LoVo (cell line): ENCODE results near the gene ZNF431.
"Not testable (repeated sequence)": the region's sequence is repeated elsewhere in the genome, so short reads cannot be mapped to it uniquely, and the experiment has no call there.

ENCODE experiments used
- DNase-seq: peaks from one replicate; pipeline ENCODE4 v3.0.0-alpha.2; 2016; ENCODE audit warnings: low spot score

The ZNF431 gene

GRCh38 chr19:21141787-21142464, at the start of gene ZNF431:
Gene ZNF431, plus strand, starts transcription at chr19:21142040. Its CDS starts 144 bp downstream, at chr19:21142184.
- DNase-seq: peak; percentile 89

GRCh38 chr19:21092109-21092508, 49.7 kb upstream of the ZNF431 start:
- no peak for DNase-seq

- no peak for DNase-seq
These were observed 47.4 kb upstream of the ZNF431 start for GRCh38 chr19:21094347-21095025.

DNA sequence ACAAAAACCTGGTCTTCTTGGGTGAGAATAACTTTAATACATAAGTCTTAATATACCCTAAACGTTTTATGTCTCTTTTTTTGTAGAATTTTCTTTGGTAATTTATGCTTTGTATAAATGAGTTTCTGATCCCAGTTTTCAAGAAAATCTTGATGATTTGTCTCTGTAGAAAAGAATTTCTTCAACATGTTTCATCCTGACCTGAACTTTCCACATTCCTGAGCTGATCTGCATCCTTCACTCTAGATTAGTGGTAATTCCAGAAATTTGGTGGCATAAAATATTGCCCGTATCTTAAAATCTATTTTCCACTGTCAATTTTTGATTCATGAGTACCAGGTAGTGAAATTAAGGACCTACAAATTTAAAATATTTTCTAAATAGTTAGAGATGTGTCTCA, 43.5 kb upstream of the ZNF431 start:
- no peak for DNase-seq

DNA sequence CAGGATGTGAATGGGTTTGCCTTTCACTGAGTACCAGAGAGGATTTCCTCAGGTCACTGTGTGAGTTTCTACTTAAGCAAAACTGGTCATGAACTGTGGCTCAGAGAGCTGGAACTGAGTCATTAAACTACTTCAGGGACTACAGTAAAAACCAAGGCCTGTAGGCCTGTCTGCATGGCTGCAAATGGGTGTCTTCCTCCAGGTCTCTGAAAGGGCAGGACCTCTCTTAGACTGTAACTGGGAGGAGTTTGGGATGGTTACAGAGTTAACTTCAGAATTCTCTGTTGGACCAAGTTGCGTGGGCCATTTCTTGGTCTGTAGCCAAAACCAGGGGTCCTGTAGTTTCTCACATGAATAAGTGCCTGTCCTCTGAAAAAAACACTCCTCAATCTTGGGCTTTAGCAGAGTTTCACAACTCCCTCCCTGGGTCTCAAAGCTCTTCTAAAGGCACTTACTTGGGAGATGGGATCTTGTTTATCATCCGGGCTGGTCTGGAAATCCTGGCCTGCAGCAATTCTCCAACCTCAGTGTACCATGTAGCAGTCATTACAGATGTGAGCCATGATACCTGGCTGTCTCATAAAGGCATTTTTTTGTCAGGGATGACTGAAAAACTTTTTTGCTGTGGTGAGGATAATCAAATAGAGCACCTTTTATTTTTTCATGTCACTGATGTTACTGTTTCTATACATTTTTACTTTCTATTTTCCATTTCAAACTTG, 40.2 kb upstream of the ZNF431 start:
- no peak for DNase-seq

DNA sequence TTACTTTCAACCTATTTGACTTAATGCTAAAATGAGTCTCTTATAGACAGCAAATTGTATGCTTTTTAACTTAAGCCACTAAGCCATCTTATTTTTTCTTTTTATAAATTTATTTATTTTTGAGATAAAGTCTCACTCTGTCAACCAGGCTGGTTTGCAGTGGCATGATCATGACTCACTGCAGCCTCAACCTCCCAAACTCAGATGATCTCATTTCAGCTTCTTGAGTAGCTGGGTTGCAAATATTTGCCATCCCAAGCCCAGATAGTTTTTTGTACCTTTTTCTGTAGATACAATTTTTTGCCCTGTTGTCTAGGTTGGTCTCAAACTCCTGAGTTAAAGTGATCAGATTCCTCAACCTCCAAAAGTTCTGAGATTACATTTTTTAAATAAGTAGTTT, 32.7 kb upstream of the ZNF431 start:
- no peak for DNase-seq

GRCh38 chr19:21110183-21110582, 31.7 kb upstream of the ZNF431 start:
- DNase-seq: no peak

GRCh38 chr19:21115430-21115829, 26.4 kb upstream of the ZNF431 start:
- no peak for DNase-seq

GRCh38 chr19:21117041-21117907, 24.6 kb upstream of the ZNF431 start:
- DNase-seq: no peak

DNA sequence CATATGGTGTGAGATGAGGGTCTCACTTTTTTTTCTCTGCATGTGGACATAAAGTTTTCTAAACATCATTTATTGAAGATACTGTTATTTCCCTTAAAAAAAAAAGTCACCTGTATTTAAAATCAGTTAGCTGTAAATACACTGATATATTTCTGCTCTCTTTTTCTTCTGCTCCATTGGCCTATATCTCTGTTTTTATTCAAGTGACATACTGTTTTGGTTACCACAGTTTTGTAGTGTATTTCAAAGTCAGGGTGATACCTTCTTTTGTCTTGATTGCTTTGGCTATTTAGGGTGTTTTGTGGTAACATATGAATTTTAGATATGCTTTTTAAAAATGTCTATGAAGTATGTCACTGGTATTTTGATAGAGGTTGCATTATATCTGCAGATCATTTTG, 15.8 kb upstream of the ZNF431 start:
- DNase-seq: no peak

GRCh38 chr19:21127001-21127400, 14.8 kb upstream of the ZNF431 start:
- DNase-seq: no peak

- DNase-seq: no peak
These were observed 13.9 kb upstream of the ZNF431 start for GRCh38 chr19:21127898-21128297.

DNA sequence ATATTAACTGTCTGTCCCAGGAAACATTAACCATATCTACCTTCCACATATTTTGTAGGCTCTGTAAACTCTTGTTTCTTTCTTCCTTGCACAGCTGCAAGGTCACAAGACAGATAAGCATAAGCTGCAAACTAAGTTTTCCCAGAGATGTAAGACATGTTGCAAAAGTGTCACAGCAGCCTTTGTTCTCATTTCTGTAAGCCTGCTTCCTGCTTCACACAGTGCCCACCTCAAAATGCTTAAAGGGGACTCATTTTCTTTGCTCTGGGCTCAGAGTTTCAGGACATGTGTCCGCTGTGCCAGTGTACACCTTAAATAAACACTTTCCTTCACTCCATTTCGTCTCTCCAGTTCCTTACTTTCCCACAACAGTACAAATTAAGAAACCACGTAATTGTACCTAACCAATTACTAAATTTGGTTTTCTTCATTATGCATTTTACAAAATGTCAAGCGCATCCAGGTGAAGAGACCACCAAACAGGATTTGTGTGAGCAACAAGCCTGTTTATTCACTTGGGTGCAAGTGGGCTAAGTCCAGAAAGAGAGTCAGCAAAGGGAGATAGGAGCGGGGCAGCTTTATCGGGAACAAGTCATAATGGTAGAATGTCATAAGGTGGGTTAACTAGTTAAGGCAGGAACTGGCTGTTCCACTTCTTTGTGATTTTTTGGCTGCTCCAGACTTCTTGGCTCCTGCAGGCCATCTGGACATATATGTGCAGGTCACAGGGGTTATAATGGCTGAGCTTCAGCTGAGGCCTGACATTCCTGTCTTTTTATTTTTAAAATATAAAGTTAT, 12.7 kb upstream of the ZNF431 start:
- DNase-seq: no peak

GRCh38 chr19:21130097-21130775, 11.6 kb upstream of the ZNF431 start:
- no peak for DNase-seq

DNA sequence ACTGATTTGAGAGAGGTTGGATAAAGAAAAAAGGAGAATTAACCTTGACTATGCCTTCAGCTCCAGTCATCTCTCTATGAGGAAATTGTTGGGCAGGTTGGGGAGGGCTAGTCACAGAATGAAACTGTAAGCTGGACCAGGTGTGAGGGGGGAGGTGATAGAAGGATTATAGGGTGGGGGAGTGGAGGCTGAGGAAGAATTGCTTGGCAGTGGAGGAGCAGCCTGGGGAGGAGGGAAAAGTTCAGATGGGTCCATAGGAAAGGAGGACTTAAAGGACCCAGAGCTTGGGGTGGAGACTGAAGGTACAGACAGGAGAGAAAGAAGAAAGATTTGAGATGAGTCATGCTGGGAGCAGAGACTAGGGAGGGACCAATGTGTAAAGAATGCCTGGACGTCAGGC, 8.2 kb upstream of the ZNF431 start:
- DNase-seq: no peak

- no peak for DNase-seq
These were observed 6.9 kb upstream of the ZNF431 start for GRCh38 chr19:21134934-21135366.

GRCh38 chr19:21135433-21135832, 6.4 kb upstream of the ZNF431 start:
- DNase-seq: no peak

DNA sequence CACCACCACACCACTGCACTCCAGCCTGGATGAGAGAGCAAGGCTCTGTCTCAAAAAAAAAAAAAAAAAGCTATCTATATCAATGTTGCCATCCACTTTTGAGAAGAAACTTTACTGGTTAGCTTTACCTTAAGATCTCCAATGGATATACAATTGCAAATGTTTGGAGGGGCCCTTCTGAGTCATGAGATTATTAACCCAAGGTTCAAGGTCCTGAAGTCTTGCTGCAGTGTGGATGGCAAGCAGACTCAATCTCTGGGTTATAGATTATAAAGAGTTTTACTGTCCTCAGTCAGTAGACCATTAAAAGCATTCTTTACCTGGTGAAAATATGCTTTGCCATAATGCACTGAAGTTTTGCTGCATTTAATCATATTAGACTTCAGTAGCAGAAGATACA, 3.7 kb upstream of the ZNF431 start:
- DNase-seq: no peak

DNA sequence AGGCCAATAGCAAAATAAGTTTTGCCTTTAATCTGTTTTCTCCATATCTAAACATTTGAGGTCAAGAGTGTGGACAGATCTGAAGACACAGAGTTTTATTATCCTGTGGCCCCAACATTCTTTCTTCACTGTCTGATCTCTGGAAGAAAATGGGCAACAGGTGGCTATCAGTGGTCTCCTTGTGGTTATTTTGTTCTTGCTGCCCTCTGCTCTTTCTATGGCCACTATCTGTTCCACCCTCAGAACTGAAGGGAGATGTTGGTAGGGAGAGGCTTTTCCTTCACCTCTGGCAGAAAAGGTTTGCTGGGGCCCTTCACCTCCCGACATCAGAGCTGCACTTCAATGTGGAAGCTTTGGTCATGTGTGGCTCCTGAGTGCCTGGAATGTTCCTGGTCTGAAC, 834 bp upstream of the ZNF431 start:
- DNase-seq: not testable (repeated sequence)

- no peak for DNase-seq
These were observed 1.6 kb downstream of the ZNF431 start for GRCh38 chr19:21143428-21143827.

DNA sequence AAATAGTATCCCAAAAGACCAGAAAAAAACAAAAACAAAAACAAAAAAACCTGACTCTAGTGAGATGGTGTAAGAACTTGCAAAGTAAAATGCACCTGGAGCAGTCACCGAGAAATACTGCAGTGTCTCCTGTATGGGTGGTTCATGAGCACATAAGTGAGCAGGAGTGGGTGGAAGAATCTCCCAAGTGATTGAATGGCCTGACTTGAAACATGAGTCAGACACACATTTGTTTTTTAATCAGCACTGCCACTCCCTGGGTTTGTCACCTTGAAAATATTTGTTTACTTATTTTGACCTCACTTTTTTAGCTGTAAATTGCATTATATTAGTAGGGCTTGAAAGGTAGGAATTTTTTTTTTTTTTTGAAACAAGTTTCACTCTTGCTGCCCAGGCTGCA, 2.0 kb downstream of the ZNF431 start:
- DNase-seq: peak; percentile 65
